ENCODE data around the gene ARHGAP6. TPM values are rescaled to one million over a fixed set of nuclear protein-coding genes. Genes with fewer than 3 reads are reported as not detected.

The ARHGAP6 gene
- total RNA-seq, 1 donor from 2014 or later = 33.6 TPM

DNA sequence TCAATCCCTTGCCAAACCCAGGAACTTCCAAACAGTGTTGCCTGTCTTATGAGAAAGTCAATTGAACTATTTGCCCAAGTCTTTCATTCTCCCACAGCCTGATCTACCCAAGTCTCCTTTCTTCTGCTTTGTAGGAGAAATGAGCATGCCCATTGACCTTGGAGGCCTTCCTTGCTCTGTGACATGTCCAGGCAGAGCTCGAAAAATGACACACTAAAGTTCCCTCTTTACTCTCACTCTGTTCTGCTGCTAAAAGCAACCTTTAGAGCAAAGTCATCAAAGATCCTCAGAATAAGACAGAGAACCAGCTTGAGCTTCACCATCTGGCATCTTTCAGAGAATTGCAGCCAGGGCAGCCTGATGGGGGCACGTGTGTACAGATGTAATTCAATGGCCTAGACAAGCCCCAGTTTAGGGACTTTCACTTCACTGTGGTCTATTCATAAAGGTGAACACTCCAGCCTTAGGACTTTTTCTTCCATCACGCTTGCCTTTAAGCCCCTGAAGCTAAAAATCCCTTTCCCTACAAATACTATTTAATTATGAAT is 236.1 kb downstream of the ARHGAP6 start:
- no peaks in the 10 kb centered on the region for H3K4me1 ChIP-seq
- no peak overlapping the region for H3K27ac ChIP-seq
- no peaks in the 10 kb centered on the region for H3K36me3 ChIP-seq
- intact Hi-C loops (cut with DNase I) = no loop called here
- DNase-seq (ENCODE audit: low spot score in 2 of 2) = no peak
- no peaks in the 10 kb centered on the region for H3K9me3 ChIP-seq
- H3K4me3 ChIP-seq = no peak overlapping the region
- TF ChIP-seq, protein P1, sequence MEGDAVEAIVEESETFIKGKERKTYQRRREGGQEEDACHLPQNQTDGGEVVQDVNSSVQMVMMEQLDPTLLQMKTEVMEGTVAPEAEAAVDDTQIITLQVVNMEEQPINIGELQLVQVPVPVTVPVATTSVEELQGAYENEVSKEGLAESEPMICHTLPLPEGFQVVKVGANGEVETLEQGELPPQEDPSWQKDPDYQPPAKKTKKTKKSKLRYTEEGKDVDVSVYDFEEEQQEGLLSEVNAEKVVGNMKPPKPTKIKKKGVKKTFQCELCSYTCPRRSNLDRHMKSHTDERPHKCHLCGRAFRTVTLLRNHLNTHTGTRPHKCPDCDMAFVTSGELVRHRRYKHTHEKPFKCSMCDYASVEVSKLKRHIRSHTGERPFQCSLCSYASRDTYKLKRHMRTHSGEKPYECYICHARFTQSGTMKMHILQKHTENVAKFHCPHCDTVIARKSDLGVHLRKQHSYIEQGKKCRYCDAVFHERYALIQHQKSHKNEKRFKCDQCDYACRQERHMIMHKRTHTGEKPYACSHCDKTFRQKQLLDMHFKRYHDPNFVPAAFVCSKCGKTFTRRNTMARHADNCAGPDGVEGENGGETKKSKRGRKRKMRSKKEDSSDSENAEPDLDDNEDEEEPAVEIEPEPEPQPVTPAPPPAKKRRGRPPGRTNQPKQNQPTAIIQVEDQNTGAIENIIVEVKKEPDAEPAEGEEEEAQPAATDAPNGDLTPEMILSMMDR (IDR thresholded peaks at IDR 0.05) = no peak
- H3K27me3 ChIP-seq = no peaks in the 10 kb centered on the region

- TF ChIP-seq, protein P1 (IDR thresholded peaks at IDR 0.05) = peak; percentile 37 to 40 (median 38)
- Histone ChIP-seq H3K27ac (peak overlapping the region; percentile 52 to 82), H3K9me3 (no peaks in the 10 kb centered on the region), H3K4me1 (peaks cover 0 to 3% of the 10 kb centered on the region in 2 donors), H3K27me3 (no peaks in the 10 kb centered on the region), H3K36me3 (no peaks in the 10 kb centered on the region), H3K4me3 (peak overlapping the region; percentile 51 to 66)
- intact Hi-C loops (cut with DNase I) = no loop called here
- DNase-seq (ENCODE audit: low spot score in 2 of 2) = peak in 1 of 2 donors; percentile 69
Measured at GRCh38 chrX:11427453-11428071, 238.2 kb downstream of the ARHGAP6 start.

DNA sequence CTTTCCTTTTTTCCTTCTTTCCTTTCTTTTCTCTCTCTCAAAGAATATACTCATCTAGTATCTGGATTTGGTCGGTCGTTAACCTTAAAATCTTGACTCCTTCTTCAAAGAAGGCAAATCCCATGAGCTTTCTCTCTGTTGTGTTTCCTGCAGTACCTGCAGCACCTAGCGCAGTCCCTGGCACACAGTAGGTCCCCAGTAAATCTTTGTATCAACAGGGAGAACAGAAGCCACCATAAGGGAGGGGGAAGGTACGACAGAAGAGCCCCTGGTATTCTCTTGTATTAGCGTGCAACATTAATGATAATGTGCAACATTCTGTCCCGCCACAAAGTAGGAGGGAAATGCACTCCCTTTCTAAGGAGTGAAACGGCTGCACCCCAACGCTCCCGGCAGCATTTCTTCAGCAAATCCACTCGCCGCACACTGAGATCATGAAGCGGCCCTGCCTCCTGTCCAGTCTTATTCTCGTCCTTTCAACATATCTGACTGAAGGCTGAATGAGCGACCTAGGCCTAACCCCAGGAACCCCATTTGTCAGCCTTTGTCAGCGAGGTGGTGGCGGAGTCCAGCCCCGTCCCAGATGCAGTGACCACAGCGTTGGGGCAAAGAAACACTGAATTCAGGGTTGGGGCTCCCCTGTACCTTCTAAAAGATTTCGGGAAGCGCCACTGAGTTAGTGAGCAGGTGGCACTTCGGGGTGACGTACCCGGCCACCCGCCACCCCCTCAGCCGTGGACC is 238.8 kb downstream of the ARHGAP6 start:
- TF ChIP-seq, protein P1 (IDR thresholded peaks at IDR 0.05) = no peak

GRCh38 chrX:11424903-11425674 is 240.6 kb downstream of the ARHGAP6 start:
- H3K27ac ChIP-seq = peak overlapping the region in 1 of 2 donors; percentile 29
- TF ChIP-seq, protein P1 (IDR thresholded peaks at IDR 0.05) = no peak
- DNase-seq (ENCODE audit: low spot score in 2 of 2) = no peak
- H3K36me3 ChIP-seq = no peaks in the 10 kb centered on the region
- intact Hi-C loops (cut with DNase I) = no loop called here
- H3K27me3 ChIP-seq = no peaks in the 10 kb centered on the region
- no peak overlapping the region for H3K4me3 ChIP-seq
- H3K4me1 ChIP-seq = peaks cover 0 to 6% of the 10 kb centered on the region in 2 donors
- H3K9me3 ChIP-seq = no peaks in the 10 kb centered on the region

More for the DNA sequence above, 238.8 kb downstream of the ARHGAP6 start:
- Histone ChIP-seq H3K9me3 (no peaks in the 10 kb centered on the region), H3K4me1 (peaks cover 0 to 3% of the 10 kb centered on the region in 2 donors), H3K27me3 (no peaks in the 10 kb centered on the region), H3K27ac (peak overlapping the region; percentile 52 to 82), H3K36me3 (no peaks in the 10 kb centered on the region), H3K4me3 (peak overlapping the region; percentile 51 to 66)
- no peak for DNase-seq (ENCODE audit: low spot score in 2 of 2)
- intact Hi-C loops (cut with DNase I) = no loop called here

DNA sequence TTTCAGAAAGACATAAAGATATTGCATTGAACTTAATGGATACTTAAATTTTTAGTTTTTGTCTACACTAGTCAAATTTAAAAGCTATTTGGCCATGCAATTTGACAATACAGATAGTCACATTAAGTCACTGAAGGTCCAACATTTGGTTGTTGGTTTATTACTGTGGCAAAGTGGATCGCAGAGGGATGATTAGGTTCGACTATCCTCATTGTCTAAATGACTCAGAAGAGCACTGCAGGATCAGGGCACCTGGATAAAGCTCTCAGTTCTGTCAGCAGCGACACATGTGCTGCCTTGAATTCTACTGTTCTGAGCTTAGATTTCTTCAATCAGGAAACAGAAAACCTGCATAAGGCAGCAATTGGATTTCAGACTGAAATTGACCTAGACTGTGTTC is 241.8 kb downstream of the ARHGAP6 start:
- Histone ChIP-seq H3K27me3 (no peaks in the 10 kb centered on the region), H3K4me1 (peaks cover 0 to 6% of the 10 kb centered on the region in 2 donors), H3K36me3 (no peaks in the 10 kb centered on the region), H3K9me3 (no peaks in the 10 kb centered on the region), H3K27ac (peak overlapping the region in 1 of 2 donors; percentile 29), H3K4me3 (no peak overlapping the region)
- TF ChIP-seq, protein P1 (IDR thresholded peaks at IDR 0.05) = no peak
- no peak for DNase-seq (ENCODE audit: low spot score in 2 of 2)
- intact Hi-C loops (cut with DNase I) = no loop called here

Measured in ascending aorta (tissue), 2 donors.